Kidney (tissue), 14 donors: ENCODE results near the gene MYO1D. TPM values are rescaled to one million over a fixed set of nuclear protein-coding genes. Genes with fewer than 3 reads are reported as not detected.

Experiments used
- DNase-seq, 5 donors: peaks; one replicate each; pipeline ENCODE4 v3.0.0-alpha.2; 2013 to 2020
- FAIRE-seq: peaks from 2 replicates; lab custom pipeline; 2012; peaks lifted over from hg19 to GRCh38; lab: Jason Lieb, UNC
- H3K27ac ChIP-seq, 2 donors: one replicate each; pipeline ENCODE4 v1.7.0; 2013; ENCODE audit warnings: low read depth in 2 of 2, low read length in 2 of 2, inconsistent platforms in 1 of 2
- H3K27me3 ChIP-seq: one replicate; pipeline ENCODE4 v1.7.1; 2013; ENCODE audit warnings: low read length, inconsistent platforms; ENCODE audit not compliant: control insufficient read depth, insufficient read depth
- H3K36me3 ChIP-seq, 3 donors: one replicate each; pipeline versions ENCODE4 v1.7.0 to v1.7.1; 2013; ENCODE audit warnings: low read length in 3 of 3, control low read depth in 1 of 3, inconsistent platforms in 1 of 3; ENCODE audit not compliant: insufficient read depth in 3 of 3, control insufficient read depth in 2 of 3
- H3K4me1 ChIP-seq, 3 donors: one replicate each; pipeline versions ENCODE4 v1.7.0 to v1.7.1; 2013; ENCODE audit warnings: low read length in 3 of 3, inconsistent platforms in 1 of 3, low read depth in 1 of 3; ENCODE audit not compliant: control insufficient read depth in 2 of 3, insufficient read depth in 2 of 3
- H3K4me3 ChIP-seq, 3 donors: one replicate each; pipeline versions ENCODE4 v1.7.0 to v1.8.1; 2013; ENCODE audit warnings: low read length in 3 of 3, control low read depth in 1 of 3, inconsistent platforms in 1 of 3
- H3K9ac ChIP-seq, 3 donors: one replicate each; pipeline versions ENCODE4 v1.7.0 to v1.7.1; 2013; ENCODE audit warnings: low read length in 3 of 3, control low read depth in 1 of 3, inconsistent platforms in 1 of 3
- H3K9me3 ChIP-seq, 3 donors: one replicate each; pipeline versions ENCODE4 v1.7.0 to v1.7.1; 2013; ENCODE audit warnings: low read length in 3 of 3, control low read depth in 1 of 3, inconsistent platforms in 1 of 3; ENCODE audit not compliant: control insufficient read depth in 2 of 3, insufficient read depth in 1 of 3
- intact Hi-C: fragments of 100-400 bp; cut with DNase I; formaldehyde crosslinking; loops from one replicate; pipeline ENCODE4 v1.11.1; 2022
- polyA plus RNA-seq: library from polyadenylated mRNA; stranded (reverse); fragments of 350-450 nt; fragmentation: Illumina TruSeq; extraction: RNeasy Lipid Tissue Mini Kit (QIAGEN cat#74804); gene quantifications from one replicate; pipeline ENCODE4 v1.2.3, GENCODE V29; 2014; ENCODE audit warnings: low read depth, low replicate concordance; ENCODE audit not compliant: insufficient read depth
- total RNA-seq: library from RNA; stranded (reverse); fragmentation: NEBNext Ultra II Directional; extraction: Animal tissue kit (Norgen Biotek cat#: 25700); gene quantifications from one replicate; pipeline ENCODE4 v1.2.1, GENCODE V29; 2021
- TF ChIP-seq, protein P1 (sequence below): IDR thresholded peaks from 3 replicates; pipeline ENCODE4 v1.5.1; 2012; ENCODE audit warnings: mild to moderate bottlenecking, moderate library complexity, borderline replicate concordance; ENCODE audit not compliant: insufficient read depth; ENCODE audit errors: extremely low read depth
- donor health status: control.
- donor health status: control.
- donor health status: control.
- donor health status: control.
- donor health status: control.
- donor health status: DM: yes; HTN: yes; CAD: no.
- donor health status: Normal renal cell carcinoma (clear cell type).

Gene MYO1D
- total and polyA plus RNA-seq, 2 donors from 2014 or later, result 21.1 to 99.9 TPM

DNA sequence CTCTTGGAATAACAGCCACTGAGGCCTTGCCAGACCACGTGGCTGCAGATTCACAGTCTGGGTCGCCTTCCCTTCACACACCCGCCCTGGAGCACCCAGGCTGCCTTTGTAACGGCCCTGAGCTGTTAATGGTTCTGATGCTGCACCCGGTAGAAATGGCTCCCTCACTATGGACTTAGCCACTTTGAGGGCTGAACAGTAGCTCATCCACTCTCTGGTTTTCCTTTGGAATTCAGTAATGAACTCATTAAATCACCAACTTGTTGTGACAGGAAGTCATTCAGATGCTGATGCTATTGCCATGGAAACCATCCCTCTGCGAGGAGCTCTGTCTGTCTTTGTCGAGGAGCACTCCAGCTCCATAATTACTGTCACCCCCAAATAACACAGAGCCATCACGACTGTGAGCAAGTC is 330.9 kb downstream of the MYO1D start:
- DNase-seq (peak in 2 of 5 donors; percentile 11 to 19), FAIRE-seq (no peak)
- intact Hi-C loops, result no loop called here
- no peak overlapping the region for H3K27ac ChIP-seq
- no peaks in the 10 kb centered on the region for H3K36me3 ChIP-seq
- H3K27me3 ChIP-seq, result no peaks in the 10 kb centered on the region
- no peaks in the 10 kb centered on the region for H3K4me1 ChIP-seq
- no peak overlapping the region for H3K9ac ChIP-seq
- TF ChIP-seq, protein P1, sequence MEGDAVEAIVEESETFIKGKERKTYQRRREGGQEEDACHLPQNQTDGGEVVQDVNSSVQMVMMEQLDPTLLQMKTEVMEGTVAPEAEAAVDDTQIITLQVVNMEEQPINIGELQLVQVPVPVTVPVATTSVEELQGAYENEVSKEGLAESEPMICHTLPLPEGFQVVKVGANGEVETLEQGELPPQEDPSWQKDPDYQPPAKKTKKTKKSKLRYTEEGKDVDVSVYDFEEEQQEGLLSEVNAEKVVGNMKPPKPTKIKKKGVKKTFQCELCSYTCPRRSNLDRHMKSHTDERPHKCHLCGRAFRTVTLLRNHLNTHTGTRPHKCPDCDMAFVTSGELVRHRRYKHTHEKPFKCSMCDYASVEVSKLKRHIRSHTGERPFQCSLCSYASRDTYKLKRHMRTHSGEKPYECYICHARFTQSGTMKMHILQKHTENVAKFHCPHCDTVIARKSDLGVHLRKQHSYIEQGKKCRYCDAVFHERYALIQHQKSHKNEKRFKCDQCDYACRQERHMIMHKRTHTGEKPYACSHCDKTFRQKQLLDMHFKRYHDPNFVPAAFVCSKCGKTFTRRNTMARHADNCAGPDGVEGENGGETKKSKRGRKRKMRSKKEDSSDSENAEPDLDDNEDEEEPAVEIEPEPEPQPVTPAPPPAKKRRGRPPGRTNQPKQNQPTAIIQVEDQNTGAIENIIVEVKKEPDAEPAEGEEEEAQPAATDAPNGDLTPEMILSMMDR, result no peak
- no peaks in the 10 kb centered on the region for H3K9me3 ChIP-seq
- H3K4me3 ChIP-seq, result no peak overlapping the region

DNA sequence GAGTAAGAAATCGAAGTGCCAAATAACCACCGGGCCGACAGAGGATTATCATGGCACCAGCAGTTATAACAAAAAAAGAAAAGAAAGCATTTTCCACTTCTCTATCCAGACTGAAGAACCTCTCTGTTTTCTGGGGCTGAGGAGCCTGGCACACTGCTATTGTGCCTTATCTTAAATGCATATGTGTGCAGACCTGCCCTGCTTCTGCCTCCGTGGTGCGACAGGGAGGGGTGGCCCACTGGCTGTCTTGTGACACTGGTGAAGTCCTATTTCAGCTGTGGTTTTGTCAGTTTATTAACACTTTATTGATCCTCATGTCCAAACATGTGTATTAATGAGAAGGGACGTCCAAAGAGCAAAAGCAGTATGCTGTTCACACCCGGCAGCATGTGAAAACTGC is 334.7 kb downstream of the MYO1D start:
- no peak overlapping the region for H3K9ac ChIP-seq
- no peak for FAIRE-seq
- no peak overlapping the region for H3K4me3 ChIP-seq
- H3K27me3 ChIP-seq, result no peaks in the 10 kb centered on the region
- no peaks in the 10 kb centered on the region for H3K36me3 ChIP-seq
- H3K9me3 ChIP-seq, result no peaks in the 10 kb centered on the region
- no peaks in the 10 kb centered on the region for H3K4me1 ChIP-seq
- TF ChIP-seq, protein P1, result no peak
- intact Hi-C loops, result no loop called here
- DNase-seq, result no peak
- H3K27ac ChIP-seq, result no peak overlapping the region

DNA sequence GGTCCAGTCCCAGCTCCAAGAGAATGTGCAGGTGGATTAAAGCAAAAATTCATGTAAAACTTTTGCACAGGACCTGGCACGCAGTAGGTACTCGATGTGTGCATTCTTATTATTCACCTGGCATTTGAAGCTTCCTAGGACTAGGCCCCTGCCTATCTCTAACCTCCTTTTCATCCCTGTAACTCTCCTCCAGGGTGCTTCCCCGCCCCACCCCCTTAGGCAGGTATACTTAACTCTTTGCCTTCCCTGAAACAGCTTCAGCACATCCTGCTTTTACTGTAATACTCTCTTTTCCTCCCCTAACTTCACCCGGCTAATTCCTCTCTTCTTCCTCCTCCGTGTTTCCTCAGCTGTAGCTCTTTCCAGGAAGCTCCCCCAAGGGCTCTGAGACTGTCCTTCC is 335.3 kb downstream of the MYO1D start:
- H3K4me1 ChIP-seq, result peaks cover 0 to 3% (median 0%) of the 10 kb centered on the region in 3 donors
- DNase-seq, result no peak
- TF ChIP-seq, protein P1, result no peak
- no peaks in the 10 kb centered on the region for H3K27me3 ChIP-seq
- no peak for FAIRE-seq
- H3K27ac ChIP-seq, result no peak overlapping the region
- no peak overlapping the region for H3K9ac ChIP-seq
- H3K9me3 ChIP-seq, result no peaks in the 10 kb centered on the region
- H3K36me3 ChIP-seq, result no peaks in the 10 kb centered on the region
- intact Hi-C loops, result no loop called here
- no peak overlapping the region for H3K4me3 ChIP-seq
